Calu3 (cell line): ENCODE measurements around the gene NEDD9. TPM values are rescaled to one million over a fixed set of nuclear protein-coding genes. Genes with fewer than 3 reads are reported as not detected.

ENCODE experiments used
- BruUV-seq: library from RNA; stranded (reverse); fragments of 400-500 nt; replicated peaks from 2 replicates; lab custom pipeline; 2021; lab: Mats Ljungman, UMichigan
- CTCF ChIA-PET: fragments of 300-600 bp; sonication (Branson Sonifier 250); formaldehyde crosslinking; loops from one replicate; lab custom pipeline; 2022; ENCODE audit warnings: antibody characterized with exemption; lab: Charles Lee
- DNase-seq: peaks from one replicate; pipeline ENCODE4 v3.0.0; 2022
- H3K27ac Mint-ChIP-seq: one replicate; pipeline ENCODE4 v1.8.0; 2022; ENCODE audit warnings: mixed read lengths; ENCODE audit not compliant: unreplicated experiment
- H3K27me3 Mint-ChIP-seq: one replicate; pipeline ENCODE4 v1.8.0; 2022; ENCODE audit warnings: mixed read lengths; ENCODE audit not compliant: unreplicated experiment
- H3K36me3 Mint-ChIP-seq: one replicate; pipeline ENCODE4 v1.8.0; 2022; ENCODE audit warnings: mild to moderate bottlenecking, moderate library complexity, mixed read lengths; ENCODE audit not compliant: insufficient read depth, unreplicated experiment
- H3K4me1 Mint-ChIP-seq: one replicate; pipeline ENCODE4 v1.8.0; 2022; ENCODE audit warnings: mild to moderate bottlenecking, low read depth, mixed read lengths; ENCODE audit not compliant: unreplicated experiment
- H3K4me3 Mint-ChIP-seq: one replicate; pipeline ENCODE4 v1.8.0; 2022; ENCODE audit warnings: mild to moderate bottlenecking, low read depth, moderate library complexity, mixed read lengths; ENCODE audit not compliant: unreplicated experiment
- H3K9me3 Mint-ChIP-seq: one replicate; pipeline ENCODE4 v1.8.0; 2022; ENCODE audit warnings: low read depth, mixed read lengths; ENCODE audit not compliant: unreplicated experiment
- CTCF ChIP-seq: fragments of 200-600 bp; IDR thresholded peaks from one replicate; pipeline ENCODE4 v1.8.0; 2022; ENCODE audit warnings: antibody characterized with exemption; ENCODE audit not compliant: unreplicated experiment
- intact Hi-C: fragments of 100-400 bp; cut with micrococcal nuclease; formaldehyde crosslinking; loops from one replicate; pipeline ENCODE4 v1.10.0; 2022; ENCODE audit not compliant: unreplicated experiment
- total RNA-seq: library from RNA; stranded (reverse); gene quantifications from 2 replicates; pipeline ENCODE4 v1.2.3, GENCODE V29; 2022

Gene NEDD9
- total RNA-seq, 1 experiment from 2014 or later: 28.1 TPM

GRCh38 chr6:11189865-11190624, 42.4 kb downstream of the NEDD9 start:
- peaks cover 40% of the 10 kb centered on the region for H3K36me3 Mint-ChIP-seq
- H3K27me3 Mint-ChIP-seq: no peaks in the 10 kb centered on the region
- peaks cover 27% of the 10 kb centered on the region for H3K4me1 Mint-ChIP-seq
- no peak overlapping the region for H3K4me3 Mint-ChIP-seq
- DNase-seq: no peak
- CTCF ChIA-PET: no interaction called here
- no peak overlapping the region for H3K27ac Mint-ChIP-seq
- no peak for TF ChIP-seq CTCF
- H3K9me3 Mint-ChIP-seq: no peaks in the 10 kb centered on the region
- BruUV-seq: no TSS peak
- intact Hi-C loops: no loop called here

- Mint-ChIP-seq H3K27ac (peak overlapping the region; percentile 95), H3K9me3 (no peaks in the 10 kb centered on the region), H3K4me1 (peaks cover 20% of the 10 kb centered on the region), H3K36me3 (peaks cover 34% of the 10 kb centered on the region), H3K4me3 (peak overlapping the region; percentile 42), H3K27me3 (no peaks in the 10 kb centered on the region)
- CTCF ChIA-PET: interaction anchor here (0.7 to 1.0 kb wide), 3 partner anchors 9 to 43 kb away, joined by 3 to 9 read pairs (median 3); no protein-coding TSS in a partner anchor
- intact Hi-C loops: no loop called here
- TF ChIP-seq CTCF: no peak
- BruUV-seq: no TSS peak
- DNase-seq: peak; percentile 39
Measured at GRCh38 chr6:11188161-11188915, 44.1 kb downstream of the NEDD9 start.

- intact Hi-C loops: no loop called here
Measured at GRCh38 chr6:11187301-11187700, 45.2 kb downstream of the NEDD9 start.

More at GRCh38 chr6:11187301-11187700, 45.2 kb downstream of the NEDD9 start:
- no peak for DNase-seq
- CTCF ChIA-PET: interaction anchor here (0.8 to 1.3 kb wide), 3 partner anchors 20 to 42 kb away, joined by 3 read pairs; no protein-coding TSS in a partner anchor
- Mint-ChIP-seq H3K36me3 (peaks cover 34% of the 10 kb centered on the region), H3K4me1 (peaks cover 20% of the 10 kb centered on the region), H3K4me3 (peak overlapping the region; percentile 42), H3K27me3 (no peaks in the 10 kb centered on the region), H3K27ac (peak overlapping the region; percentile 95), H3K9me3 (no peaks in the 10 kb centered on the region)
- no peak for TF ChIP-seq CTCF
- BruUV-seq: no TSS peak
